ENCODE data around the gene HTATSF1.

The HTATSF1 gene, protein sequence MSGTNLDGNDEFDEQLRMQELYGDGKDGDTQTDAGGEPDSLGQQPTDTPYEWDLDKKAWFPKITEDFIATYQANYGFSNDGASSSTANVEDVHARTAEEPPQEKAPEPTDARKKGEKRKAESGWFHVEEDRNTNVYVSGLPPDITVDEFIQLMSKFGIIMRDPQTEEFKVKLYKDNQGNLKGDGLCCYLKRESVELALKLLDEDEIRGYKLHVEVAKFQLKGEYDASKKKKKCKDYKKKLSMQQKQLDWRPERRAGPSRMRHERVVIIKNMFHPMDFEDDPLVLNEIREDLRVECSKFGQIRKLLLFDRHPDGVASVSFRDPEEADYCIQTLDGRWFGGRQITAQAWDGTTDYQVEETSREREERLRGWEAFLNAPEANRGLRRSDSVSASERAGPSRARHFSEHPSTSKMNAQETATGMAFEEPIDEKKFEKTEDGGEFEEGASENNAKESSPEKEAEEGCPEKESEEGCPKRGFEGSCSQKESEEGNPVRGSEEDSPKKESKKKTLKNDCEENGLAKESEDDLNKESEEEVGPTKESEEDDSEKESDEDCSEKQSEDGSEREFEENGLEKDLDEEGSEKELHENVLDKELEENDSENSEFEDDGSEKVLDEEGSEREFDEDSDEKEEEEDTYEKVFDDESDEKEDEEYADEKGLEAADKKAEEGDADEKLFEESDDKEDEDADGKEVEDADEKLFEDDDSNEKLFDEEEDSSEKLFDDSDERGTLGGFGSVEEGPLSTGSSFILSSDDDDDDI

DNA sequence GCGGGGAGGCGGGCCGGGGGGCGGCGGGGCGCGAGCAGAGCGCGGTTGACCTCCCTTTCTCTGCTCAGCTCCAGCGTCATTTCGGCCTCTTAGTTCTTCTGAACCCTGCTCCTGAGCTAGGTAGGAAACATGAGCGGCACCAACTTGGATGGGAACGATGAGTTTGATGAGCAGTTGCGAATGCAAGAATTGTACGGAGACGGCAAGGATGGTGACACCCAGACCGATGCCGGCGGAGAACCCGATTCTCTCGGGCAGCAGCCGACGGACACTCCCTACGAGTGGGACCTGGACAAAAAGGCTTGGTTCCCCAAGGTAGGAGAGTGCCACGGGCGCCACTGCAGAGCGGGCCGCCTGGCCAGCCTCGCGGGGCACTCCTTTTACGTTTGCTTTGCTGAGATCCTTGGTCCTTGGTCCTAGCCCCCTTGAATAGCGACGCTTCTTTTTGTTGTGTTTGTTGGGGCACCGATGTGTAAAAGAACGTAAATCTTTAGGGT, at the start of gene HTATSF1:
TSS of gene HTATSF1 (plus strand) at position 37 of the 497 bp plus-strand sequence. CDS start at position 130, 93 bp downstream.
- peak in 1 of 4 experiments; percentile 1 for DNase-seq

DNA sequence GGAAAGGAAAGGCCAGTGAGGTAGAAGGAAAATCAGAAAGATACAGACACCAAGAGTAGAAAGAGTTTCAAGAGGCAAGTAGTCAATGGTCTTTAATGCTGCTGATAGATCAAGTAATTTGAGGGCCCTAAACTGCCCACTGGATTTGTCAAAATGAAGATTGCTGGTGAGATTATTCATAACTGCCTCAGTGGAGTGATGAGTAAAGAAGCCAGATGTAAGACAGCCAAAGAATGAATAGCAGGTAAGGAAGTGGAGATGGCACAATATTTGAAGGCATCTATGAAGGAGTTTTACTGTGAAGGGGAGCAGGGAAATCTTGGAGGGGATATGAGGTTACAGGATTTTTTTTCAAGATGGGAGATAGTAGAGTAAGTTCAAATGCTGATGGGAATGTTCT, 49.4 kb upstream of the HTATSF1 start:
- no peak for DNase-seq

DNA sequence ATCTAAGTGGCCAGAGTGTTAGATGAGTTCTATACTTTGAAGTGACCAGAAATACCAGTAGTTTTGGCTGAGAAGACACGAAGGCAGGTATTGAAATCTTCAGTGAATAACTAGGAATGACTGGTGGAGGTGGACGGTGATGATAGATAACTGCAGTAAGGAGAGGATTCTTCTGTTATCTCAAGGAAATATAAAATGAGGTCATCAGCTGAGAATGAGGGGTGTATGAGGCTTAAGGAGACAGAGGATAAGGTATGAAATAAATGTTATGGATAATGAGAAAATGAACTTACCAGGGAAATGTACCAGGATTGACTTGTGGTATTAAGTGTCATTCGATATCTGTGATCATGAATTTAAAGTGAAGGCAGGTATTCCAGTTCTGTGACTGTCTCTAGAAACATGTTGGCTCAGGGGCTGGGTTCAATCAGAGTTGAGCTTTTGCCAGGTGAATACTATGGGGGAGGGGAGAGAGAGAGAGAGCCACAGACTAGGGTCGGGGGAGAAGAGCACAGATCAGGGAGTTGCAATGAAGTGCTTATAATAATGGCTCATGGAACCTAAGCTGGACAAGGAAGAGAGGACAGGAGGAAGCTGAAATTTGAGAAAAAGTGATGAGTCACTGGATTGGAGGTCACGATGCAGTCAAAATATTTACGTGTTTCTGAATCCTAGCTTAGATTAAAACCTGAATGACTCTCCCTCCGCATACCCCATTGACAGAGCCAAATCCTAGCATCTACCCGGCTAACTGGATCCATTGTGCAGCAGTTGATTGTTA, 47.2 kb upstream of the HTATSF1 start:
- no peak for DNase-seq

DNA sequence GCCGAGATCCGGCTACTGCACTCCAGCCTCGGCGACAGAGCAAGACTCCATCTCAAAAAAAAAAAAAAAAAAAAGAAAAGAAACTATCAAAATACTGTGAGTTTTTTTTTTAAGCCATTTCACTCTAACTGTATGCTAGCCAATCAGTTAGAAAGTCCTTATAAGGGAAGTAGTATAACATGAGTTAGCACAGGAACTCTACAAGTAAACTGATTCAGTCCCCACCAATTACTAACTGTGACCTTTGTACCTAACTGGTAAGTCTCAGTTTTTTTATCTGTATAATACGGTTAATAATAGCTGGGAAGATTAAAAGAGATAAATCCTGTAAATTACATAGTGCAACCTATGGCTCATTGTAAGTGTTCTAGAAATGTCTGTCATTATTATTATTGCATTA, 44.8 kb upstream of the HTATSF1 start:
- no peak for DNase-seq

DNA sequence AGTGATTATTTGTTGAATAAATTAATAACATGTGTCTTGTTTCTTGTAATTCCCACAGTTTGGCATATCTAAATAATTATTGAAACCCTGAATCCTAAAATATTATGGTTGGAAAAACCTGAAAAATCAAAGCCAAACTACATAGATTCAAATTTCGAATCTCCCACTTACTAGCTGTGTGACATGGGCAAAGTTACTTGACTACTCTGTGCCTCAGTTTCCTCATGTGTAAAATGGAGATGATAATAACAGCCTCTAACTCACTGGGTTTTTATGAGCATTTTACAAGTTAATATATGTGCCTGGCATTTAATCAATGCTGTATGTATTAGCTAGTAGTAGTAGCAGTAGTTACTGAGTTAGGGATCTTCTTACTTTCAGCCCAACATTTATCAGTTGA, 44.3 kb upstream of the HTATSF1 start:
- no peak for DNase-seq

DNA sequence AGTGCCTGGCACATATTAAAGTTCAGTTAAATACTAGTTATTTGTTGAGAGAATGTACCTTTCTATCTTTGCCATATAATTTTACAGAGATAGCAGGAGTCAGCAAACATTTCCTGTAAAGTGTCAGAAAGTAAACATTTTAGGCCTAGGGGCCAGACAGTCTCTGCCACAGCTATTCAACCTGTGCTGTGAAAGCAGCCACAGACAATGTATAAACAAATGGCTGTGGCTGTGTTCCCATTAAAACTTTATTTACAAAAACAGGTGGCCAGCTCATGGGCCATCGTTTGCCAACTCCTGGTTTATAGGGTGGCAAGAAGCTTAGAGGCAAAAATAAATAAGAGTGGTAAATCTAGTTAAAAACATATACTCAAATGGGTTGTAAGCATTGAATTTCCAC, 43.6 kb upstream of the HTATSF1 start:
- no peak for DNase-seq

DNA sequence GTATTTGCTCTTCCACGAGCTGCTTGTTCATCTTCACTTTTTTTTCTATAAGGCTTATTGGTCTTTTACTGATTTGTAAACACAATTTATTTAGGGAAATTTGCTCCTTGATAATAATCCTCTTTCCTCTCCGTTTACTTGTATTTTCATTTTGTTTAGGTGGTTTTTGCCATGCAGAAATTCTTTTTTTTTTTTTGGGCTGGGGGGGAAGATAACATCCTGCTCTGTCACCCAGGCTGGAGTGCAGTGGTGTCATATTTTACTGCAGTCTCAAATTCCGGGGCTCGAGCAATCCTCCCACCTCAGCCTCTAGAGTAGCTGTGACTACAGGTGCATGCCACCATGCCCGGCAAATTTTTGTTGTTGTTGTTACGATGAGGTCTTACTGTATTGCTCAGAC, 41.3 kb upstream of the HTATSF1 start:
- DNase-seq: no peak

DNA sequence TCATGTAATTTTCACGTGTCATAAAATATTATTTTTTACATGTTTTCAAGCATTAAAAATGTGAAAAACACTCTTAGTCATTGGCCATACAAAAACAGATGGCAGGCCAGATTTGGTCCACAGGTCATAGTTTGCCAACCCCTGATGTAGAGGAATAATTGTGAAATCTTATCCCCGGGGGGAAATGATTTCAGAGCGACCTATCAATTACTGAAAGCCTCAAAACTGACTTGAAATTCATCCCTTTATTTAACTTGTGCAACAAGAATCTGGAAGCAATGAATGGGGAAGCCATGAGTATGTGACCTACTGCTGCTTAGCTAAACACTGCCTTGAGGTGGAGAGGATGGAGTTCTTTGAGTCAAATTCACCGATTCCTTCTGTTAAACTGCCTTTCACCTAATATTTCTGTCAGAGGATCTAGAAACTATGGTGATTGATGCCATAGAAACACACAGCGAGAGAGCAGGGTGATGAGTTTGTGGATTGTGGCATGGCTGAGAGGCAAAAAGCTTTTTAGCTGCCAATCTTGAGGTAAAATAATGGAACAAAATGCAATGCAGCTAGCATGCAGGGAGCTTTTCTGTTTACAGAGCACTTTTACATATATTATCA, 40.0 kb upstream of the HTATSF1 start:
- DNase-seq: no peak

DNA sequence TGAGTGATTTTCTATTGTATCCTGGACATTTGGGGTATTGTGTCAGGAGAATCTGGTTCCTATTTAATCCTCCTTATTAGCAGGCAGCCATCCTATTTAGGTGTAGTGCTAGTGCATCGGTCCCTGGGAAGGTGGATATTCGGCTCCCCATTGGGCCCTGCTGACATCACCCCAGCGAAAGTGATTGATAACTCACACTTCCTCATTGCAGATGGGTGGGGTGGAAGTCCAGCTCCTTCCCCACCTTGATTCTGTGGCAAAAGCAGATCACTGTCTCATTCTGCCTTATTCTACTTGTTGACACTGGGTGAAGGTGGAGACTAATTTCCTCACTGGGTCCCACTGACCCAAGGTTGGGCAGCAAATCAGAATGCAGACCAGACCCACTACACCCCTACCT, 32.8 kb upstream of the HTATSF1 start:
- DNase-seq: no peak

DNA sequence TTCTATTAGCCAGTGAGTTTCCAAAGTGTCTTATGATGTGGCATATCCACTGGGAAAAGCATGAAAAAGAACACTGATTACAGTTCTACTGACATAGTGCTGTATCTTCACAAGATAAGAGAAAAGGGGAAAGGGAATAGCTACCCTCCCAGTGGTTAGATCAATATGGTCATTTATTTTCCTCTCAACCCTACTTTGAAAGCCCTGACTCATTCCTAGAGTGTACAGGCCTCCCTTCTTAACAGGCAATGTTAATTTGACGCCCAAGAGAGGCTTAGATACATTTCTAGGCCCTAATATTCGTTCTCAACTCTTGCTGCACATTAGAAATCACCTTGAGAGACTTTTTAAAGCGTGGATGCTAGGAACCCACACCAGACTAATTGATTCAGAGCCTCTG, 30.1 kb upstream of the HTATSF1 start:
- no peak for DNase-seq

DNA sequence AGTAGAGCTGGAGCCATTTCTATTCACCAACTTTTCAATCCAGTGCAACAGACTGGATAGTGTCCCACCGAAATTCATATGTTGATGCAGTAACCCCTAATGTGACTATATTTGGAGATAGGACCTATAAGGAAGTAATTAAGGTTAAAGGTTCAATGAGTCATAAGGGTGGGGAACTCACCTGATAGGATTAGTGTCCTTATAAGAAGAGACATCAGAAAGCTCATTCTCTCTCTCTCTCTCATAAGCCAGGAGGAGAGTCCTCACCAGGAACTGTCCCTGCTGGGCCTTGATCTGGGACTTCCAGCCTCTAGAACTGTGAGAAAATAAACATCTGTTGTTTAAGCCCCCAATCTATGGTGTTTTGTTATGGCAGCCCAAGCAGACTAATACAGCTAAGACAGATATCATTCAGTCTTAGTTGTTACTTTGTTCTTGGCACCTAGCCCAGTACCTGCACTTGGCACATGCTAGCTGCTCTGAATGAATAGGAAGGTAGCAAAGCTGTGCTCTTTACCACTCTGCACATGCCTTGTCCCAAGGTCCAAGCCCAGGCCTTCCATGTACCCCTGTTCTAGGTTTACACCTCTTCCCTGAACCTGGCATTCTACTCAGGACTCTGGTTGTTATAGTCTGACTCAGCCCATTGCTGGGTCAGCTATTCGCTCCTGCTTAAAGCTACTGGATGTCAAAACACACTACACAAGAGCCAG, 28.8 kb upstream of the HTATSF1 start:
- DNase-seq: no peak

DNA sequence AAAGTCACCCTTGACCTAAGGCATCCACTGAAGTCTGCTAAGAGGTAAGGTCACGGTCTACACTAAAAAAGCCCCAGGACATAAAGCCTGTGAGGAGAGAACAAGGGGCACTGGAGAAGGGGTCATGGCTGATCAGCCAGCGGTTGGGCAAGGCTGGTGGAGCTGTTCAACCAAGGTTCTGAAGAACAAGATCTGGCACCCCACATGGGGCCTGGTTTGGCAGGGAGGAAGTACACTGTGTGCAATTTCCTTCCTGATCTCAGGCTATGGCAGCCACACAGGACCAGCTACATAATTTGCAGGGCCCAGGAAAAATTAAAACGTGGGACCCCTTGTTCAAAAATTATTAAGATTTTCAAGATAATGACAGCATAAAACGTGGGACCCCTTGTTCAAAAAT, 23.7 kb upstream of the HTATSF1 start:
- DNase-seq: no peak

DNA sequence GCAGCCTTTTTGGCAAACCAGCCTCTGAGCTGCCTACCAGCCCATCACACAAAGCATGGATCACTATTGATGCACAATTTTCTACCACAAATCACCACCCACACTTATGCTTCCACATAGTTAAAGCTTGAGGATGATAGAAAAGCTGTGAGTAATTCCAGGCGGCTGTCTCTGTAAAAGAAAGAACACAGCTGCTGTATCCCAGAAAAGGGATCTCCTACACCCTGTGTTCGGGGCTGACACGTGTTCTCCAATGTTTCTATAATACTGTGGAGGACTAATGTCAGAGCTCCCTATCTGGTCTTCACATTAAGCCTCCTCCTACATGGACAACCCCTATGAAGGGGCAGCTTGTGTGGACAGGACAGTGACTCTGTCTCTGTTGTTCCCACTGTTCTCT, 22.2 kb upstream of the HTATSF1 start:
- DNase-seq: no peak

DNA sequence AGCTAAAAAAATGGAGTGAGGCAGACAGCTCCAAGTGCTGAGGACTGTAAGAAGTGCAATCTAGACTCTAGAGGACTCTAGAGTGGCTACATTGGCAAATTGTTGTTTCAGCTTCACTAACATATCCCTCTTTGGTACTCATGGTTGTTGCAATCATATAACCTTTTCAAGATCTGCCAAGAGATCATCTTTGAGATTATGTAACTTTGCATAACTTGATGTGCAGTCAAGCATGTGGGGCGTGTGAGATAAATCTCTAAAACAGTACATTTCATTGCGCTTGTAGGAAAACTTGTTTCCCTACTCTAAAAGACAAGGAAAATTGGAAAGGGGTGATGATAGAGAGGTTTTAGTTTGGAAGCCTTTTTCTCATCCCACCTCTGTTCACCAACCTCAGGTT, 20.9 kb upstream of the HTATSF1 start:
- DNase-seq: no peak

DNA sequence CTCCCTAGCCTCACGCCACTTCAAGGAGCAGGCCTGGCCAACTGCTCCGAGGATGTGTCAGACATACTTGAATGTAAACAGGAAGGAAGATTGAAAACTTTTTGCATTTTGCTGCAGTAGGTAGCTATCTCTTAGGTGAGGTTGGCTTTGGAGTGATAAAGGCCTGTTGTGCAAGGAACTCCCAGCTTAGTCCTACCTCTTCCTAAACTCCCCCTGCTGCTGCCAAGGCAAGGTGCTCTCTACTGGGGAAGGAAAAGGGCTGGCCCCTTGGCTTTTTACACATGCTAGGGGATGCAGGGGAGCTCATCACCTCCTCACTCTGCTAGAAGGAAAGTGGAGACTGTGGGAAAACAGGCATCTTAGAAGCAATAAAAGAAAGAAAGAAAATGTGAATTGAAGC, 20.4 kb upstream of the HTATSF1 start:
- no peak for DNase-seq

DNA sequence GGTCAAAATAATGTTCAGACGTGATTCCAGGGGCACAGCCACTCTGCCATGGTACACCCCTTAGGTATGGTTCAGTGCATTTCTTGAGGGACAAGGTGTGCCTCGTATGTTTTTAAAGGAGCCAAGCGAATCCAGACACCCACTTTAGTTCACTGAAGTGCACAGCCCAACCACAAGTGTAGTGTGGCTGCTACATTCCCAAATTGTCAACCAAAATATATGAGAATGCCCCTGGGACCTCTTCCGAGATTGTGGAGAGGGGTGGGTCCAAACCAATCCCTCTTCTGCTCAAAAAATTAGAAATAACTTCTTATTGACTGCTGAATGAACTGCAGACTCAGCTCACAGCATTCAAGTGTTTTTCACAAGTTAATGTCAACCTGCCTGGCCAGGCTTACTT, 17.0 kb upstream of the HTATSF1 start:
- DNase-seq: no peak

DNA sequence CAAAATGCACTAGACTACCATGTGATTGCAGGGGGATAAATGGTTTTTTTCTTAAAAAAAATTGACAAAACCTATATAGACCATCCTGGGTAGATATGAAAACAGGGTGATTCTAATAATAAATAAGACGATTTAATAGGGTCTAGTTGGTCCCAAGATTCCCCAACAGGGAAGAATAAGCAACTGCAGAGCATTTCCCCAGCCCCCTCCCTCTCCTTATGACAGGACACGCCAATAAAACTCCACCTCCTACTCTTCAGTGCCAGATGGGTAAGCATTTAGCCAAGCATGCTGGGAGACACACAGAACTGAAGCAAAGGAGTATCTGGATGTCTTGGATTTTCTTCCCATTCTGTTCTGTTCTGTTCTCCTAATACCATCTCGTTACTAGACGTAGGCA, 9.7 kb upstream of the HTATSF1 start, which contains the start of gene BRS3:
TSS of gene BRS3 (plus strand) at position 301 of the 400 bp plus-strand sequence. CDS start 168 bp downstream, outside the sequence.
- no peak for DNase-seq

DNA sequence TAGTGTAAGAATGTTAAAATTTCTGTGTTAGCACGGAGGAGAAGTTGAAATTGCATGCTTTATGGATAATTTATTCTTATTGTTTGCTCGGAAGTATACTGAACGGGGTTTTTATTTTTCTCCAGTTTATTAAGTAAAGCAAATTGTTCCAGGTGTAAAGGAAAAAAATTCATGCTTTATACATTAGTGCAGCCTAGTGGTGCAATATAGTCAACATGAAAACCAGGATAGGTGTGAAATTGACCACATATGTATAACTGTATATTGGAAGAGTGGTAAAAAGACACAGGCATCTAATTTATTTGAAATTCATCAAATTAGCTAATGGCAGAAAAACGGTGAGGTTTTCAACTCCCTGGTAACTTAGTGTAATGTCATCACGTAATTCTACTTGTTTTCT, 8.7 kb upstream of the HTATSF1 start:
- DNase-seq: no peak

DNA sequence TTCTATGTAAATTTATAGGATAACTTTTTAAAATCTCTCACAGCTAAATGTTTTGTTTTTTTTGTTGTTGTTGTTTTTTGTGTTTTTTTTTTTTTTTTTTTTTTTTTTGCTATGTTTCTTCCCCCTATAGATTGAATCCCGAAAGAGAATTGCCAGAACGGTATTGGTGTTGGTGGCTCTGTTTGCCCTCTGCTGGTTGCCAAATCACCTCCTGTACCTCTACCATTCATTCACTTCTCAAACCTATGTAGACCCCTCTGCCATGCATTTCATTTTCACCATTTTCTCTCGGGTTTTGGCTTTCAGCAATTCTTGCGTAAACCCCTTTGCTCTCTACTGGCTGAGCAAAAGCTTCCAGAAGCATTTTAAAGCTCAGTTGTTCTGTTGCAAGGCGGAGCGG, 5.6 kb upstream of the HTATSF1 start:
- DNase-seq: no peak

DNA sequence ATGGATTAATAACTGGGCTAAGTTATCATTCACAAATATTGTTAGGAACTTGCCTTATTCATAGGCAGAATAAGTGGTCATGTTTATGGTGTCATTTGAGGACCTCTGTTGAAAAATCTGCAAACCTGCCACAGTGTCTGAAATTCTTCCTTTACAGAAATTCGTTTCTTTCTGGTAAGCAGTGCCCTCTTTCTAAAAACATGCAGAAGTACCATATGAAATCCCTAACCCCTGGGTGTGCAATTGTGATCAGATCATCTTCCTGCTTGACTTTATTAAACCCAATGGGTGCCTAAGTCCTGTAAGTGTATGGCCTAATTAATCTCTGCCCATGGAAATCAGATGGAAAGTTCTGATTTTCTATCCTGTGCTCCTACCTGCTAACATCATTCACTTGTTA, 4.4 kb upstream of the HTATSF1 start:
- no peak for DNase-seq

DNA sequence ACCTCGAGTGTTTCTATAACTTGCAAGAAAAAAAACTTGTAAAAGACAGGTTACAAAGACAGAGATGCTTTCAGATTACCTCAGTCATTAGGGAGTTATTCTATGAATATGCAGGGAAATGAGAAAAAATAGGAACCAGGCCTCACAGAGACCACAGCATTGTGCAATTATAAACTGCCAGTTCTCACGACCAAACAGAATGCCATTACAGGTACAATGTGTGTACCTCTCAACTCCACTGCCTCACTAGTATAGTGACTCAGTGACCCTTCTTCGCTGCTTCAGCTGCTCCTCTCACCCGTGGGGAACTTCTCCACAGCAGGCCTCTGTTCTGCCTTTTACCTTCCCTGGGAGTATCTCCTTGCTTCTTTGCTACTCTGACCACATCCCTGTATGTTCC, 2.3 kb upstream of the HTATSF1 start:
- DNase-seq: no peak

DNA sequence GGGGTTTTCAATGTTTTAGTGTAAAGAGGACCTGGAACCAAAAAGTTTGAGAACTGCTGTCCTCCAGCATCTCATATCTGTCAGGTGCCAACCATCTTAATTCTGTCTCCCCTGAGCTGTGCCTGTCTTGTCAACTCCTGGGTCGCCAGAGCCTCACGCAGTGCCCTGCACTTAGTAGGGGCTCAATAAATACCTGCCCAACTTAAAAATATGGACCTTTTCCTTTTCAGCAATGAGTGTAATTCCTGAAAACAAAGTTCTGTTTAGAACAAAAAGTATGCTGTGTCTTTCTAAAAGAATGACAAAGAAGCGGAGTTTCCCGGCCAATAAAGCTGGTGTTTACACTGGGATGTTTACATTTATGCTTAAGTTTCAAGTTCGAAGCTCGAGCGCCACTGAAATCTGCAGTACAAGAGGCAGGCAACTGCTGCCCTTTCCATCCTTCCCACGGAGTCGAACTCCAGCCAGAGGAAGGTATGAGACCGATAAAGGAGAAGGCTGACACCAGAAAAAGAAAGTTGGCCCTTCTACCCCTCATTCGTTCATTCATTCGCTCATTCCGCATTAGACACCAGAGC, 1.1 kb upstream of the HTATSF1 start:
- DNase-seq: no peak

All from activated CD4-positive, CD25-positive, alpha-beta regulatory T cell (primary cell).